Colonic mucosa (tissue), 4 donors: ENCODE measurements around the gene ARHGAP4. TPM values are rescaled to one million over a fixed set of nuclear protein-coding genes. Genes with fewer than 3 reads are reported as not detected.

Source experiments
- DNase-seq: peaks from one replicate; pipeline ENCODE4 v3.0.0-alpha.2; 2020
- H3K27ac ChIP-seq: fragments of 200-600 bp; one replicate; pipeline ENCODE4 v1.8.0; 2021
- H3K27me3 ChIP-seq: fragments of 200-600 bp; one replicate; pipeline ENCODE4 v1.8.0; 2021
- H3K36me3 ChIP-seq: fragments of 200-600 bp; one replicate; pipeline ENCODE4 v1.8.0; 2021
- H3K4me1 ChIP-seq: fragments of 200-600 bp; one replicate; pipeline ENCODE4 v1.8.0; 2021; ENCODE audit warnings: mild to moderate bottlenecking
- H3K4me3 ChIP-seq: fragments of 200-600 bp; one replicate; pipeline ENCODE4 v1.8.0; 2021
- H3K9ac ChIP-seq, 2 donors: one replicate each; pipeline ENCODE4 v1.7.0; 2013; ENCODE audit warnings: control low read depth in 2 of 2, low read depth in 2 of 2, low read length in 2 of 2
- H3K9me3 ChIP-seq: fragments of 200-600 bp; one replicate; pipeline ENCODE4 v1.8.0; 2021
- CTCF ChIP-seq: fragments of 200-600 bp; IDR thresholded peaks from one replicate; pipeline ENCODE4 v1.8.0; 2022; ENCODE audit warnings: antibody characterized with exemption, mild to moderate bottlenecking
- intact Hi-C: fragments of 100-400 bp; cut with DNase I; formaldehyde crosslinking; loops from one replicate; pipeline ENCODE4 v1.14.1; 2022
- total RNA-seq, 2 donors: library from RNA; stranded (reverse); fragmentation: NEBNext Ultra II Directional in 1 of 2; extraction: Animal tissue kit (Norgen Biotek cat#: 25700) in 1 of 2; gene quantifications; one replicate each; pipeline ENCODE4 v1.2.1, GENCODE V29; 2021
- donor health status: healthy.
- donor health status: DM: no; HTN: no; CAD: no.
- donor health status: DM: no; HTN: no; CAD: no.

The ARHGAP4 gene
- total RNA-seq, 2 donors from 2014 or later: 19.9 to 30.0 TPM

DNA sequence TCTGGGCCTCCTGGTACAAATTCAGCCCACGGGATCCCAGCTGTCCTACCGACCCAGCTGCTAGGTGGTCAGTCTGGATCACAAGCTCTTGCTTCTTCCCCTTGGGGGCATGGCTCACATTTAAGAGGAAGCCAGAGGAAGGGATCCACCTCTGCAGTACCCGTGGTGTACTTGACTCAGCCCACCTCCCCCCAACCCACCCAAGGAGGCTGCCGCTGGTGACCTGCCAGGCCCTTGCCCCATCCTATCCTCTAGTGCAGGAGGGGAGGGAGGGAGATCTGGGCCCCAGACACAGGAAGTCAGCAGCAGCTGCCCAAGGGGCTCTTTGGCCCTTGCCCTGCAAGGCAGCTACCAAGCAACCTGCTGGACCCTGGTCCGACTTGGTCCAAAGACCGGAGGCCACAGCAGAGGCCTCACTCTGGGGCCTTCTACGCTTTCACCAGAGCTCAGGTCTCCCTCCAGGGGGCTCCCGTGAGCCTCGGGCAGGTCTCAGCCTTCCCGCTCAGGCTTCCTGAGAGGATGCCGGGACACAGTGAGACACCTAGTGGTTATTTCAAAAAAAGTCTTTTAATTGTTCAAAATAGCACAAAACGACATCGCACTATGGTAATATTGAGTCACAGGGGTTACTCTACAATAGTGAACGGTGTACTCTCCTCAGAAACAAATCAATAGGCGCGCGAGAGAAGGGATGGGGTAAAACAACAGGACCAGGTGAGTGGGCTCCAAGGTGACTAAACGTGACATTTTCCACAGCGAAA is 21.1 kb upstream of the ARHGAP4 start:
- H3K9ac ChIP-seq: no peak overlapping the region
- no peak overlapping the region for H3K4me3 ChIP-seq
- no peaks in the 10 kb centered on the region for H3K4me1 ChIP-seq
- H3K36me3 ChIP-seq: no peaks in the 10 kb centered on the region
- H3K9me3 ChIP-seq: no peaks in the 10 kb centered on the region
- DNase-seq: peak; percentile 84
- peak; percentile 84 for TF ChIP-seq CTCF
- no peak overlapping the region for H3K27ac ChIP-seq
- H3K27me3 ChIP-seq: no peaks in the 10 kb centered on the region
- intact Hi-C loops: no loop called here

DNA sequence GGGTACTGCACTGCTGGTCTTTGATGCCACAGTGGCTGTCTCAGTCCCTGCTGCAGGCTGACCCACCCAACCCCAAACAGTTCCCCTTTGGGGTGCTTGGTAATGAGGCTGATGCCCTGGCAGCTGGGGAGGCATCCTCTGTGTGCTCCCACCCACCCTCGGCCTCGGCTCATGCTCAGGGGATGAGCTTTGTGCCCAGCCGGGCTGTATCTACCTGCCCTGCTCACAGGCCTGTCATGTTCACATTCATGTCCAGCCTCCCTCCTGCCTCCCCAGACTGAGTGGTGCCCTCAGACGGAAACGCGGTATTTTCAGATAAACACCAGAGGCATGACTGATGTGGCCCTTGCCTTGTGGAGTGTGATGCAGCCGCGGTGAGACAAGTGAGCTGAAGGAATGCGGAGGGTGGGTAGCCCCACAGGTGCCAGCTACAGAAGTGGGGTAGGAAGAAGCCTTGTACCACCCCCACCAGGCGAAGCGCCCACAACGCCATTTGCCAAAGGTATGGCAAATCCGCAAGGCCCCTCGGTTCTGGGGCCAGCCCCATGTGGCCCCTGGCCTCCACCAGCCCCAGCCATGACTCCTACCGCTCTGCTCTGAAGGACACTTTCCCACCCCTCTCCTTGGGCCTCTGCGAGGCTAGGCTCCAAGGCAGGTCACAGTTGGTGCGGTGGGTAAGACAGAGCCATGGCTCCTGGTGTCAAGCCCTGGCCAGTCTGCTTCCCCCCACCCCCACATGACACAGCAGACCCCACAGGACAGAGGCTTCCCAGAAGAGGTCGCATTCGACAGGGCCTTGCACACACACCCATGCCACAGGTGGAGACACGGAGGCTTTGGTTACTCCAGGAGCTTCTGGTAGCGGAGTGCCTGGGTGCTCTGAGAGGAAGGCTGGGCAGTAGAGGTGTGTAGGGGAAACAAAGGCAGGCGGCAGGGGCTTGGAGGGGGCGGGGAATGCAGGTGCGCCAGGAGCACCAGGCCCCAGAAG is 20.2 kb upstream of the ARHGAP4 start:
- no peak for TF ChIP-seq CTCF
- intact Hi-C loops: no loop called here
- no peaks in the 10 kb centered on the region for H3K27me3 ChIP-seq
- no peaks in the 10 kb centered on the region for H3K9me3 ChIP-seq
- no peaks in the 10 kb centered on the region for H3K4me1 ChIP-seq
- H3K27ac ChIP-seq: no peak overlapping the region
- no peaks in the 10 kb centered on the region for H3K36me3 ChIP-seq
- H3K9ac ChIP-seq: no peak overlapping the region
- no peak for DNase-seq
- no peak overlapping the region for H3K4me3 ChIP-seq

DNA sequence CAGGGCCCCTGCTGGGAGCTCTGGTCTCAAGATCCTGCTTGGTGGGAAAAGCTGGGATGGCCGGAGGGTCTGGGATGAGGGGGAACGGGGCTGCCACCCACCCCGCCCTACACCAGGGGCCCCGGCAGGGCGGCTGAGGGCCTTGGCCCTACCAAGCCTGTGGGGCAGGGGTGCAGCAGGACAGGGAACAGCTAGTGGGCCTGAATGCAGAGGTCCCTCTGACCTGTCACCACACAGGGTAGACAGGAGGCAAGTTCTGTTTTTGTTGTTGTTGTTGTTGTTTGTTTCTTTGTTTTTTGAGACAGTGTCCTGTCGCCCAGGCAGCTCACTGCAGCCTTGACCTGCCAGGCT is 18.7 kb upstream of the ARHGAP4 start:
- intact Hi-C loops: no loop called here
- no peak for DNase-seq

DNA sequence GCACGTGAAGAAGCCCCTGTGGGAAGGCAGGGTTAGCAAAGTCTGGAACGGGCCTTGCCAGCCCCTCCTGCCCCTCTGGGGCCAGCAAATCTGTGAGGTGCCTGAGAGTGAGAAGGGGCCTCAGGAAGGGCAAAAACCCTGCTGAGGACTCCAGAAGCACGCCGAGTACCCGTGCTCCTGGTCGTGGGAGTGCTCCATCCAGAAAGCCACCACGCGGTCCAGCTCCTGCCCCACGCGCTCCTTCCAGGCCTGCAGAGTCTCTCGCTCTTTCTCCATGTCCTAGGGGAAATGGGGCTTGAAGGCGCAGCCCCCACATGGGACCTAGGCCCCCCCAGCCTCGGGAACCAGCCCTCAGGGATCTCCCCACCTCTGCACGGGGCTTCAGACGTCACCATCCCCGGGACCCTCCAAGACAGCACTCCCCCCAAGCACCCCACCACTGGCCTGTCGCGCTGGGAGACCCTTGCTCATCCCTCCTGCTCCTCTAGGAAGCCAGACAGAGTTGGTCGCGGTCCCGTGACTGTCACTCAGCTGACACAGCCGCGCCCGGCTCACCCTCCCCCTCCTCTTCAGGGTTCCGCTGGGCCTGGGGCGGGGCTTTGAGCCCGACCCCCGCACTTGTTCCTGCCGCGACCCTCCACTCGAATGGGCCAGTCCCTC is 18.2 kb upstream of the ARHGAP4 start, which contains the start of gene RENBP:
Gene RENBP, minus strand, starts transcription at position 504 of the 660 bp plus-strand sequence. Its CDS starts 33 bp downstream, at position 471.
- H3K27ac ChIP-seq: peak within 1 kb of the TSS; percentile 33
- TF ChIP-seq CTCF: no peak
- H3K9ac ChIP-seq: peak within 1 kb of the TSS; percentile 12 to 24
- H3K4me1 ChIP-seq: no peaks in the 10 kb centered on the region
- peak within 1 kb of the TSS; percentile 22 for H3K4me3 ChIP-seq
- intact Hi-C loops: no loop called here
- no peak for DNase-seq
- no peaks in the 10 kb centered on the region for H3K36me3 ChIP-seq
- no peaks in the 10 kb centered on the region for H3K9me3 ChIP-seq
- H3K27me3 ChIP-seq: no peaks in the 10 kb centered on the region

More for the DNA sequence above, 18.7 kb upstream of the ARHGAP4 start:
- H3K27me3 ChIP-seq: no peaks in the 10 kb centered on the region
- no peaks in the 10 kb centered on the region for H3K36me3 ChIP-seq
- H3K27ac ChIP-seq: peak overlapping the region; percentile 33
- H3K4me3 ChIP-seq: peak overlapping the region; percentile 22
- H3K9ac ChIP-seq: peak overlapping the region; percentile 12 to 24
- H3K4me1 ChIP-seq: no peaks in the 10 kb centered on the region
- no peaks in the 10 kb centered on the region for H3K9me3 ChIP-seq
- TF ChIP-seq CTCF: no peak
